Right ventricle myocardium superior (tissue), 1 donor: ENCODE results near the gene SNX4. TPM values are rescaled to one million over a fixed set of nuclear protein-coding genes. Genes with fewer than 3 reads are reported as not detected.
"Not testable (repeated sequence)": the region's sequence is repeated elsewhere in the genome, so short reads cannot be mapped to it uniquely, and the experiment has no call there.

ENCODE experiments used
- ATAC-seq: fragments of 200-7000 bp; cut with Tn5 transposase; one replicate; pipeline ENCODE4 v1.9.1; 2020; ENCODE audit warnings: mild to moderate bottlenecking; ENCODE audit not compliant: poor library complexity
- DNase-seq: peaks from one replicate; pipeline ENCODE4 v3.0.0-alpha.2; 2020
- intact Hi-C: fragments of 100-400 bp; cut with DNase I; formaldehyde crosslinking; loops from one replicate; pipeline ENCODE4 v1.11.2; 2022
- long read RNA-seq: library from polyadenylated mRNA; unstranded; transcript quantifications from one replicate; pipeline ENCODE4 v2.0.0, GENCODE V29; 2021
- total RNA-seq: library from RNA; stranded (reverse); fragmentation: NEBNext Ultra II Directional; extraction: Animal tissue kit (Norgen Biotek cat#: 25700); gene quantifications from one replicate; pipeline ENCODE4 v1.2.1, GENCODE V29; 2021
- donor health status: DM: no; HTN: yes; CAD: no; lungs with severe emphysema.

Gene SNX4
- 17.4 TPM for total RNA-seq
- long read RNA-seq, transcript SNX4-201 (14 exons, 2,513 nt), result major isoform, 55 of 68 reads
- long read RNA-seq, partial matches to known transcripts, result 0 of 68 reads
- long read RNA-seq, other reads (novel, unspliced or antisense), result 13 of 68 reads

- intact Hi-C loops, result no loop called here
- DNase-seq (peak; percentile 97), ATAC-seq (peak; percentile 100)
Observed at GRCh38 chr3:125519678-125520562, at the start of gene SNX4. Gene SNX4 (minus strand): TSS chr3:125520202. CDS start chr3:125520172, 30 bp downstream.

DNA sequence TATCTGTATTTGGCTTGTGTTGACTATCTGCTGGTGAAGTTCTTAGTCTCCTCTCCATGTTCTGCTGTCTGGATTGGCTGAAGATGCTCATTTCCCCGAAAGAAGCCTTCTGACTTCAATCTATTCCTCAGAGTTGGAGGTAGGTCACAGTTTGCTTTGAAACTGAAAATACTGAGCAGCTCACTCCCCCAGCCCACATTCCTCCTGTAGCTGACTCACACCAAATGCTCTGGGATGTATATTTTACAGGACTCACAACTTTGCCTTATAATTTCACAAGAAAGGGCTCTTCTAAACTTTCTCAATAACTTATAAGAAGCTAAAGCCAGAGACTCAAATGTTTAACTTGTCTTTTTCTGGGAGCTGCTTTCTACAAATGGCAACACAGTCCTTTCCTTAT lies 36.3 kb upstream of the SNX4 start:
- intact Hi-C loops, result no loop called here
- DNase-seq (no peak), ATAC-seq (no peak)

DNA sequence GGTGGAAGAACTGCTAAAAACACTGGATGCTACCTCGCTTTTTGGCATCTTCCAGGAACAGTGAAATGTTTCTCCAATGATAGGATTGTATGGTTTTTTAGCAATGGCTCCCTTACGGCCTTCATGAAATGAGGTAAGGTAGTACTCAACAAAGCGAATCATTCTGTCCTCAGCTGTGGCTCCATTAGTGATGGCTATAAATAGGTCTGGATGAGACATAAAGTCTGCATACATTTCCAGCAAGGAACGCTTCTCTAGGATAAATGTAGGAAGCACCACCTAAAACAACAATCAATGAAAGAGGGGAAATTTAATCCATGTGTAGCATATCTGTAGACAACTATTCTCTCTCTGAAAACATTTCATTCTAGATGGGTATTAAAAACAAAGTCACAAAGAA lies 32.4 kb upstream of the SNX4 start:
- intact Hi-C loops, result no loop called here
- DNase-seq (no peak), ATAC-seq (no peak)

DNA sequence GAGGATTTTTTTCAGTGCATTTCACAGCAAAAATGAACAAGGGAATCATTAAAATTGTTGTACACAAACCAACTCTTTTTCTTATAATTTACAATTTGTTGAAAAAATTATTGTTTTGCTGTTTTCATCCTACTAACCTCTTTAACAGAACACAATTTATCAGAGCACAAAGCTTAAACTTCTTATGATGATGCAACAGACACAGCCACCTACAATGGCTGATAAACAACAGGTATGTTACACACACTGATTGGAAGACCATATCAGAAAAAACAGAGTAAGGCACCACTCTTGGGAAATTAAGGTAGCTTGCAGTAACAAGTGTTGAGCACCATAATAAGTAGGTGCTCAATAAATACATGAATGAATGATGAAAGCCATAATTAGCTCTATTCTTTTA lies 8.9 kb upstream of the SNX4 start:
- ATAC-seq (no peak), DNase-seq (no peak)
- intact Hi-C loops, result no loop called here

DNA sequence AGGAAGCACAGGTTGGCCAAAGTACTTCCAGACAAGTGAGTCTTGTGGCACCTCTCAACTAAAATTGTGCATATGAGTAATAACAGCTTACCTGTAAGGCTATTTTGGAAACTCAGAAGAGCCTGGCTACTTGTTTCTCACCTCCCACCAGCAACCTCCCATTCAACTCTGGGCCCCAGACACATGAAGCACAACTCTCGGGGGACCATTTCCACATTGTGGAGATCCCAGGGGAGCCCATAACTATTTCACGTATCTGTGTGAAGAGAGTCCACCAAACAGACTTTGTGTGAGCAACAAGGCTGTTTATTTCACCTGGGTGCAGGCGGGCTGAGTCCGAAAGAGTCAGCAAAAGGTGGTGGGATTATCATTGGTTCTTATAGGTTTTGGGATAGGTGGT lies 5.2 kb upstream of the SNX4 start:
- intact Hi-C loops, result no loop called here
- DNase-seq (no peak), ATAC-seq (no peak)

DNA sequence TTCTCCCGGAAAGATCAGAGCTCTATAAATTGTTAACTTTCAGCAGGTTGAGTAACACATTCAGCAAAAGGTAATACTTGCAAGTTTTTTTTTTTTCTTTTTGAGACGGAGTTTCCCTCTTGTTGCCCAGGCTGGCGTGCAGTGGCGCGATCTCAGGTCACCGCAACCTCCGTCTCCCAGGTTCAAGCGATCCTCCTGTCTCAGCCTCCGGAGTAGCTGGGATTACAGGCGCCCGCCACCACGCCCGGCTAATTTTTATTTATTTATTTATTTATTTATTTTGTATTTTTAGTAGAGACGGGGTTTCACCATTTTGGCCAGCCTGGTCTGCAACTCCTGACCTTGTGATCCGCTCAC lies 539 bp upstream of the SNX4 start:
- ATAC-seq, intact Hi-C loops, DNase-seq: not testable (repeated sequence)

GRCh38 chr3:125515421-125515820 lies 4.6 kb downstream of the SNX4 start:
- DNase-seq, result no peak
- ATAC-seq, result no peak
- intact Hi-C loops, result no loop called here

- ATAC-seq, result no peak
- no peak for DNase-seq
- intact Hi-C loops, result no loop called here
Observed at GRCh38 chr3:125513490-125514115, 6.4 kb downstream of the SNX4 start.

GRCh38 chr3:125512135-125512920 lies 7.7 kb downstream of the SNX4 start:
- DNase-seq (no peak), ATAC-seq (peak; percentile 29)
- intact Hi-C loops, result no loop called here

GRCh38 chr3:125511420-125512118 lies 8.4 kb downstream of the SNX4 start:
- intact Hi-C loops, result no loop called here
- DNase-seq, result no peak
- ATAC-seq, result no peak

DNA sequence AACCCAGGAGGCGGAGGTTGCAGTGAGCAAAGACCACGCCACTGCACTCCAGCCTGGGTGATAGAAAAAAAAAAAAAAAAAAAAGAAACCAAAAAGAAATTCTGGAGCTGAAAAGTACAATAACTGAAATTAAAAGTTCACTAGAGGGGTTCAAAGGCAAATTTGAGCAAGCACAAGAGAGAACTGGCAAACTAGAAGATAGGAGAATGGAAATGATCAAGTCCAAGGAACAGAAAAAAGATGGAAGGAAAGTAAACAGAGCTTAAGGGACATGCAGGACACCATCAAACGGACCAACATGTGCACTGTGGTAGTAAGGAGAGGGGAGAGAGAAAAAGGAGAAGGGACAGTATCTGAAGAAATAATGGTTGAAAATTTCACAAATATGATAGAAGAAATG lies 12.9 kb downstream of the SNX4 start:
- no peak for DNase-seq
- ATAC-seq, result no peak

DNA sequence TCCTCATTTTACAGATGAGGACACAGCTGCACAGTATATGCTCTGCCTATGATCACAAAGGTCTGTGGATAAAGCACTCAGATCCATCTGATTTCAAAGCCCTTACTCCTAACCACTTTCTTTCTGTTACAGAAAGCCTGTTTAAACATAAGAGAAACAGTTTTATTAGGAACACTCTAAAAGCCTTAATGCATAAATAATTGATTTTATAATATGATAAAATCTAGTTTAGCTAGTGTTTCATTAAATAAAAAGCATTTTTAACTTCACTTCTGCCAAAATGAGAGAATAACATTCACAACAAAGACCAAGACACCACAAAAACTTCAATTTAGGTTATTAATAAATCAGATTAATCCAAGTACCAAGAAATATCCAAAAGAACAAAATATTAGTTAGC lies 21.4 kb downstream of the SNX4 start:
- ATAC-seq, result no peak
- no peak for DNase-seq
- intact Hi-C loops, result no loop called here

More for the DNA sequence above, 12.9 kb downstream of the SNX4 start:
- intact Hi-C loops, result no loop called here

- intact Hi-C loops, result no loop called here
- DNase-seq (no peak), ATAC-seq (no peak)
Observed at GRCh38 chr3:125496701-125497100, 23.3 kb downstream of the SNX4 start.

GRCh38 chr3:125482406-125482805 lies 37.6 kb downstream of the SNX4 start:
- intact Hi-C loops, result no loop called here
- ATAC-seq, result no peak
- DNase-seq, result no peak

DNA sequence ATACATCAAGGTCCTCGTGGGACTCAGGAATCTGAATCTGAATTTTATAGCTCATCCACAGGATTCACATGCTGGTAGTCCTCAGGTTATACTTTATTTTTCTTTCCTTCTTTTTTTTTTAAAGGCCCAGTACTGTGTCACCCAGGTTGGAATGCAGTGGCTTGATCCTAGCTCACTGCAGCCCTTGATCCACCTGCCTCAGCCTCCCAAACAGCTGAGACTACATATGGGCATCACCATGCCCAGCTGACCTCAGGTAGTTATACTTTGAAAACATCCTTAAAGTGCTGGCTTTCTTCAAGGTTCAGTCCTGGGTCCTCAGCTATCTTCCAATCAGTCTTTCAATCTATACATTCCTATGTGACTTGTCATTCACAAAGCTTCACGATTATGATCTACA lies 38.2 kb downstream of the SNX4 start:
- ATAC-seq (no peak), DNase-seq (no peak)
- intact Hi-C loops, result no loop called here

- ATAC-seq, DNase-seq, intact Hi-C loops: not testable (repeated sequence)
Observed at GRCh38 chr3:125481375-125481759, 38.6 kb downstream of the SNX4 start.

- no peak for DNase-seq
- intact Hi-C loops, result no loop called here
- no peak for ATAC-seq
Observed at GRCh38 chr3:125480656-125481374, 39.2 kb downstream of the SNX4 start.

DNA sequence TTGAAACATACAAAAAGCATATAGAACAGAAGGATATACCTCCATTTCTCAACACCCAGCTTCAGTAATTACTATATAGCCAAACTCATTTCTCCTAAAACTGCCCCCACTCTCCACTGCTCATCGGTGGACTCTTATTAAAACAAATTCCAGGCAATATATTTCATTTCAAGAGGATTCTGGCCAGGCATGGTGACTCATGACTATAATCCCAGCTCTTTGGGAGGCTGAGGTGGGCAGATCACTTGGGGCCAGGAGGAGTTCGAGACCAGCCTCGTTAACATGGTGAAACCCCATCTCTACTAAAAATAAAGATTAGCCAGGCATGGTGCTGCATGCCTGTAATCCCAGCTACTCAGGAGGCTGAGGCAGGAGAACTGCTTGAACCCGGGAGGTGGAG lies 40.9 kb downstream of the SNX4 start:
- no peak for ATAC-seq
- intact Hi-C loops, result no loop called here

More for the DNA sequence above, 40.9 kb downstream of the SNX4 start:
- DNase-seq, result no peak
